HG02763 (cell line): ENCODE measurements around the gene GCN1.
A peak's percentile ranks its signal among the peaks of the same experiment; 100 is the strongest.

Experiments used
- ATAC-seq: cut with Tn5 transposase; IDR thresholded peaks from one replicate; pipeline ENCODE4 v1.9.1; 2021; ENCODE audit warnings: mild to moderate bottlenecking, moderate library complexity; ENCODE audit not compliant: unreplicated experiment

Gene GCN1

DNA sequence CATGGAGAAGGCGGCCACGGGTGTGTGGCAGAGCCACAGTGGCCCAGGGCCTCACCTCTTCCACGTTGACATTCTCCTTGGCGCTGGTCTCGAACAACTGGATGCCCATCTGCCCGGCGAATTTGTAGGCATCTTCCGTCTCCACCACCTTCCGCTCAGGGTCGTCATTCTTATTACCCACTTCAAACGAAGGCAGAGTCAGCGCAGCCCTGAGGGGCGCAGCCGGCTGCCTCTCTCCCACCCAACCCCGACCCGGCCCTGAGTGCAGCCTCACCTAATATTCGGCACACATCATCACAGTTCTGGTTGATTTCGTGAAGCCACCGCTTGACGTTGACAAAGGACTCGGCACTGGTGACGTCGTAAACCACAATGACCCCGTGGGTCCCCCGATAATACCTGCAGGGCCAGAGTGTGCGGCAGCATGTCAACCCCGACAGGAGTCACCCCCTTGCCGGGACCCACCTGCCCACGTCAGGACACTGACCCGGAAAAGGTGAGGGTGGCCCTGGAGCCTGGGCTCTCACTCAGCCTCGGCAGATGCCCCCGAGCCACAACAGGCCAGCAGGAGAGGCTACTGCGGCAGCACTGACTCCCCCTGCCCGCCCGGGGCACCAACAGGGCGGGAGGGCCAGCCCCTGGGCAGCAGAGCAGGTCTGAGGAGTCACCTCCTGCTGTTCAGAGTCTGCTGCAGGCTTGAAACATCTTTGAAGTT, 95.6 kb downstream of the GCN1 start:
- ATAC-seq = no peak

- no peak for ATAC-seq
Observed at GRCh38 chr12:120096671-120097202, 97.8 kb downstream of the GCN1 start.

- no peak for ATAC-seq
Observed at GRCh38 chr12:120095736-120096135, 98.8 kb downstream of the GCN1 start.

GRCh38 chr12:120095331-120095730, 99.2 kb downstream of the GCN1 start:
- no peak for ATAC-seq

GRCh38 chr12:120094485-120094884, 100.0 kb downstream of the GCN1 start:
- ATAC-seq = no peak

GRCh38 chr12:120093592-120094355, 100.7 kb downstream of the GCN1 start:
- ATAC-seq = no peak

DNA sequence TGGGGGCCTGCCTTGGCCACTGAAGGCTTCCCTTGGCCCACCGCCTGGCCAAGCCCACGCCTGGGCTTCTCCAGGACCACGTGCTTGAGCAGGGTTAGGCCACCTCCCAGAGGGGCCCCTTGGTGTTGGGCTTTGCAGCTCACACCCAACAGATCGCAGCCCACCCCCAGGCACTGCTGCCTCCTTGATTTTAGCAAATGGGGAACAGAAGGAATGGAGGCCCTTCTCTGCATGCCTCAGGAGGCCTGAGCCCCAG, 101.3 kb downstream of the GCN1 start:
- no peak for ATAC-seq

DNA sequence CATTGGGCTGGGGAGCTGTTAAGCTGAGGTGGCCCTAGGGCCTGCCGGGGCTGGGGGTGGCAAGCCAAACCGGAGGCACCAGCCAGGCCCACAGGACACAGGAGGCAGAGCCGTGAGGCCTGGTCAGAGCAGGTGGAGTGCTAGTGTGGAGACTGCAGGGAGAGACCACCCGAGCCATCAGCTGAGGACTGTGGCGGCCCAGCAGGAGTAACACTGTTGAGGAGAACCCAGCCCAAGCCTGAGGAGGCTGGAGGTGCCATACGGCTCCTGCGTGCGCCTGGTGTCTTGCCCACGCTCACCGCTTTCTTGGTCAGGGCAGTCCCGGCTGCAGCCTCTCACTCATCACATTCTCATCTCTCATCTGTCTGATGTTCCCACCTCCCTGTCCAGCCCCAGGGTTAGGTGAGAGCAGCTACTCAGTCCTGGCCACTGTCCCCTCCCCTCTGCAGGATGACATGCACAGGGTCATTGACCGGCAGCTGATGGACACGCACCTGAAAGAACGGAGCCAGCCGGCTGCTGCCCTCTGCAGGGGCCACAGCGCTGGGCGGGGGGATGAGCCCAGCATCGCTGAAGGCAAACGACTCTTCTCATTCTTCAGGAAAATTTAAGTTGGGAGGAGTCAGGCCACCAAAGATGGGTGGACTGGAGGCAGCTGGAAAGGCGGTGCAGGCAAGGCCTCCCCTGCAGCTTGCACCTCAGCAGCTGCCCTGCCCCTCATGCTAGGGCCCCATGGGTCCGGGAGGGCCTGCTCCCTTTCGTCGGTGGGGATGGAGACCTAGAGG, 101.8 kb downstream of the GCN1 start:
- ATAC-seq = no peak

DNA sequence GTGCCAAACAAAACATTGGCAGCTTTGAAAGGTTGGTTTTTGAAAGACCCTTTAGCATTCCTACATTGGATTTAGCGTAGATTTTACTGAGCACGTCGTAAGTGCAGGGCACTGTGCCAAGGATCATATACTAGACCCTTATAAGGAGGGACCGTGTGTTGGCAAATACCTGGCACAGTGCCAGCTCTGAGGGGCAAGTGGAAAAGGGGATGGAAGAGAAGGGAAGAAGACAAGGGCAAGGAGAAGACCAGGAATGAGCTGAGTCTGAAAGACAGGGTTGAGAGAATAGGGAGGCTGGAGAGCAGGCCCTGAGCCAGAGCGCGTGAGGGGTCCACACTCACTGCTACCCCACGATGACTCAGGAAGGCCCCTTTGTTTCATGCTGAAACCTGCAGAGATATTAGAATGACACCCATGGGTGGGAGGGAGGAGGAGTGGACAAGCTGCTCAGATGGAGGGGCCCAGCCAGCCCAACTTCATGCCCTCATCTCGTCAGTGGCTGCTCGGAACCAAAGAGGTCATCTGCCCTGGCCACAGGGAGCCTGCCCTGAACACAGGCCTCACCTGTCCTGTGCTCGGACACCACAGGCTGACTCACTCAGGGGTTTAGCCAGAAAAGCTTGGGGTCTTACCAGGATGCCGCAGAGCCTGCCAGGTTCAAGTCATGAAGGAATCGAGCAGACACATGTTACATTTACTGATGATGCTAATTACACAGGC, 103.0 kb downstream of the GCN1 start:
- ATAC-seq = no peak

DNA sequence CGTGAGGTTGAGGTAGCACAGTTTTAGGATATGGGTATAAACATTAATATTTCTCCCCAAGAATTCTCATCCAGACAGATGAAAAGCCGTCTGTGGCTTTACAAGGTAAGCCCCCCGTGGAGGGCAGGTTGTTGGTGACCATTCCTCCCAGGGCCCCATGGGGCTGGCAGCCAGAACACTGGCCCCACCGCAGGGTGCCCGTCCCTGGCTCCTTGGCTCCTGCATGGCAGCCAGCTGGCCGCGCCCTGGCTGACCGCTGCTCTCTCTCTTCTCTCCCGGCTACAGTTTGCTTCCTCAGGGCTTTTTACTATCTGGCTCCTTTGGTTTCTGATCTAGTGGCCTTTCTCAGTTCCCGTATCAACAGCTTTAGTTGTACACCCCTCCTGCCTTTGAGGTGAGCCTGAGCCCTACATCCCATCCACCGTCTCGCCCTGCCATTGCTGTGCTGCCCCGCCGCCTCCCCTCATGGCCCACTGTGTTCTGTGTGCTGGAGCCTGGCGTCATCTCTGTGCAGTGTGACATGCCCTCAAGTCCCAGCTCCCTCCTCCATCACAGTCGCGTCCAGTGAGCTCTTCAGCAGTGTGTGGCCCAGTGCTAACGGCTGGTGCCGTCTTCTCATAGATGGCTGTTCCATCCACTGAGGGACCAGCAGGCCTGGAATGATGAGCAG, 103.8 kb downstream of the GCN1 start:
- ATAC-seq = no peak

- no peak for ATAC-seq
Observed at GRCh38 chr12:120090206-120090605, 104.3 kb downstream of the GCN1 start.

- ATAC-seq = no peak
Observed at GRCh38 chr12:120089796-120090195, 104.7 kb downstream of the GCN1 start.

DNA sequence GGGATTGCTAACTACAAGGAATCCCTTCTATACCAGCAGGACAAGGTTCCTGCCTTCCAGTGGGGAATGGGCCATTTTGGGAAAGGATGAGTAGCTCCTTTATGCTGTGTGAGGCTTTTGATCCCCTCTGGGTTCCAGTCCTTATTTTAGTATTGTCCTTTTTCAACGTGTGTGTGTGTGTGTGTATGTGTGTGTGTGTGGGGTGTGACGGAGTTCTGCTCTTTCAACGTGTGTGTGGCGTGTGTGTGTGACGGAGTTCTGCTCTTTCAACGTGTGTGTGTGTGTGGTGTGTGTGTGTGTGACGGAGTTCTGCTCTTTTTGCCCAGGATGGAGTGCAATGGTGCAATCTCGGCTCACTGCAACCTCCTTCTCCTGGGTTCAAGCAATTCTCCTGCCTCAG, 105.4 kb downstream of the GCN1 start:
- ATAC-seq = no peak

DNA sequence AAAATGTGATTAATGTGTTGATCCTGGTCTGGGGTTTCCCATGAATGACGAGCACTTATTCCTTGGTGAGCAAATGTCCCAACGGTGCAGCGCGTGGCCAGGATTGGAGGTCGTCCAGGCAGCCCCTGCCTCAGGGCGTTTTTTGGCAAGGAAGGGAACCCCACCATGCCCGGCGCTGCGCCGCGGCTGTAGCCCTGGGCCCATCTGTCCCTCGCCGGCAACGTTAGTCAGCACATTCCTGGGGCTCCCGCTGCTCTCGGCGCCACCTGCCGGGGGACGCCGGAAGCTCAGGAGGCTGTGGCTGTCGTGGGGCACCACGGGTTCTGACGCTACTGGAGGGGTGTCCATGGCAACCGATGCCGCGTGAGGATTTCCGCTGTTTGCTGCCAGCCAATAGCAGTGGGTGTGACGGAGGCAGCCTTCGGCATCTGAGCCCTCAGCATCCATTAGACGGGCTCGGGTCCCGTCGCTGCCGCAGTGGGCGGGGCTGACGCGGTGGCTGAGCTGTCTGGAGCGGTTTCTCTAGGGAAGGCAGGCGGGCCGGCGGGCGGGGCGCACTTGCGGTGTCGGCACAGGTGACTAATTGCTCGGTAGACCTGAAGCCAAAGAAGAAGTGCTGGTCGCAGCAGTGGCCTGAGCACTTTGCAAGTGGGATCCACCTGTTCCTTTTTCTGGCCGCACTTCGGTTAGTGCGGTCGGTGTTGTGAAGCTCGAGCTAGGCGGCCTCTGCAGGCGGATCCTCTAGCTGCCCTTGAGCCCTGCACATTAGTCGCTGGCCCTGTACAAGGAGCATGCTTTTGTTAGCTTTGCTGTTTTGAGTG, 107.5 kb downstream of the GCN1 start:
- peak; percentile 95 for ATAC-seq

- ATAC-seq = no peak
Observed at GRCh38 chr12:120085920-120086645, 108.4 kb downstream of the GCN1 start.

- ATAC-seq = no peak
Observed at GRCh38 chr12:120081641-120082040, 112.9 kb downstream of the GCN1 start.

GRCh38 chr12:120079411-120080400, 114.8 kb downstream of the GCN1 start:
- ATAC-seq = no peak

DNA sequence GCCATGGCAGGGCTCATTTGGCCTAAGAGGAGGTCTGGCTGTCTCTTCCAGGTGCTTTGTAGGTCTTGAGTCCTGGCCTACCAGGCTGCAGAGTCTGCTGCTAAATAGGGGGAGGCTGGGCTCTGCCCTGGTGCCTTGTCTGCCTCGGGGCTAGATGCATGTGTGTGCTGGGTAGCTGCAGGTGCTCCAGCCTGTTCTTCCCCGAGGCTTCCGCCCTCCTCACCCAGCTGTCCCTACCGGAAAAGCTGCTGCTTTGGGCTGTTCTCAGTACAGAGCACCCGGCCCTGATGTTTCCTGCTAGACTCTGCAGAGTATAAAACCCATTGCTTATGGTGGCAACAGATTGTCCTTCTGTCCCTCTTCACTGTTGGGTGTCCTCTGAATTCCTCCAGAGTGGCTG, 115.6 kb downstream of the GCN1 start:
- no peak for ATAC-seq
